Measurements from ENCODE around the gene SYNJ1. TPM values are rescaled to one million over a fixed set of nuclear protein-coding genes. Genes with fewer than 3 reads are reported as not detected.
A peak's percentile ranks its signal among the peaks of the same experiment; 100 is the strongest.

The SYNJ1 gene
- total and polyA plus RNA-seq, 2 of the 13 experiments (the other 11 are each of a cell fraction or from before 2014, with no cell fraction given) = 2.0 to 2.7 TPM

DNA sequence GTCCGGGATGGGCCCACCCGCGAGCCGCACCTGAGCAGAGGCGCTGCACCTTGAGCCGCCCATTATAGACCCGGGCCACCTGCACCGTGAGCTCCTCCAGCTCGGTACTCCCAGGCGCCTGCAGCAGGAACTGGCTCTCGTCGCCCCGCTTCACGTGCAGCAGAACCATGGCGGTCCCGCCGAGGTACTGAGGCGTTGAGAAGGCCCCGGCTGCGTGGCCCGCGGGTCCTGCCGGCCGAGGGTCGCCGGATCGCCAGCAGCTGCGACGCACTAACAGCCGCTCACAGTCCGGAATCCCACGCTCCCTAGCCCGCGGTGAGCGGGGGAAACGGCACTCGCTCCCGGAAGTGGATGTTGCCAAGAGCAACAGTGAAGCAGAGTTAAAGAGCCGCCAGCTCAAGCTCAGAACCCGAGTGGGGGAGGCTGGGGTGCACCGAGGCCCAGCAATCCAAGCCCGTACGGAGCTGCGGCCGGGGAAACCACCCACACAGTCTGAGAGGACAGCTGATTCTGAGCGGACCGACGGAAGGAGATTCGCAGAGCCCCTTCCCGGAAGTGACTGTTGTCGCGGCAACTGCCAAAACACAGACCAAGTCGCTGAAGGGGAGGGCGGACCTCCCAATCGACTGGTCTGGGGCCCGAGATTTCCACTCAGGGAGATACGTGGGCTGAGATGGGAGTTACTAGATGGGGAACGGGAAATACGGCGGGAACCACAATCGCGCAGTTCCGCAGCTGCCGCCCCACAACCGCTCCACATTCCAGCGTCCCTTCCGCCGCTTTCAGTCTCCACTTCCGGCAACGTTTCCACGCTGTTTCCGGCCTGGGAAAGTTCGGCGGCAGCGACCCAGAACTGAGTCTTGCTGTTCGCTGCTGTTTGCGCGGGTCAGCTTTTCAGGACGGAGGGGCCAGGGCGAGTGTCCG lies 115.5 kb downstream of the SYNJ1 start, which contains the start of gene CFAP298 (continued):
- TF ChIP-seq, protein P1, sequence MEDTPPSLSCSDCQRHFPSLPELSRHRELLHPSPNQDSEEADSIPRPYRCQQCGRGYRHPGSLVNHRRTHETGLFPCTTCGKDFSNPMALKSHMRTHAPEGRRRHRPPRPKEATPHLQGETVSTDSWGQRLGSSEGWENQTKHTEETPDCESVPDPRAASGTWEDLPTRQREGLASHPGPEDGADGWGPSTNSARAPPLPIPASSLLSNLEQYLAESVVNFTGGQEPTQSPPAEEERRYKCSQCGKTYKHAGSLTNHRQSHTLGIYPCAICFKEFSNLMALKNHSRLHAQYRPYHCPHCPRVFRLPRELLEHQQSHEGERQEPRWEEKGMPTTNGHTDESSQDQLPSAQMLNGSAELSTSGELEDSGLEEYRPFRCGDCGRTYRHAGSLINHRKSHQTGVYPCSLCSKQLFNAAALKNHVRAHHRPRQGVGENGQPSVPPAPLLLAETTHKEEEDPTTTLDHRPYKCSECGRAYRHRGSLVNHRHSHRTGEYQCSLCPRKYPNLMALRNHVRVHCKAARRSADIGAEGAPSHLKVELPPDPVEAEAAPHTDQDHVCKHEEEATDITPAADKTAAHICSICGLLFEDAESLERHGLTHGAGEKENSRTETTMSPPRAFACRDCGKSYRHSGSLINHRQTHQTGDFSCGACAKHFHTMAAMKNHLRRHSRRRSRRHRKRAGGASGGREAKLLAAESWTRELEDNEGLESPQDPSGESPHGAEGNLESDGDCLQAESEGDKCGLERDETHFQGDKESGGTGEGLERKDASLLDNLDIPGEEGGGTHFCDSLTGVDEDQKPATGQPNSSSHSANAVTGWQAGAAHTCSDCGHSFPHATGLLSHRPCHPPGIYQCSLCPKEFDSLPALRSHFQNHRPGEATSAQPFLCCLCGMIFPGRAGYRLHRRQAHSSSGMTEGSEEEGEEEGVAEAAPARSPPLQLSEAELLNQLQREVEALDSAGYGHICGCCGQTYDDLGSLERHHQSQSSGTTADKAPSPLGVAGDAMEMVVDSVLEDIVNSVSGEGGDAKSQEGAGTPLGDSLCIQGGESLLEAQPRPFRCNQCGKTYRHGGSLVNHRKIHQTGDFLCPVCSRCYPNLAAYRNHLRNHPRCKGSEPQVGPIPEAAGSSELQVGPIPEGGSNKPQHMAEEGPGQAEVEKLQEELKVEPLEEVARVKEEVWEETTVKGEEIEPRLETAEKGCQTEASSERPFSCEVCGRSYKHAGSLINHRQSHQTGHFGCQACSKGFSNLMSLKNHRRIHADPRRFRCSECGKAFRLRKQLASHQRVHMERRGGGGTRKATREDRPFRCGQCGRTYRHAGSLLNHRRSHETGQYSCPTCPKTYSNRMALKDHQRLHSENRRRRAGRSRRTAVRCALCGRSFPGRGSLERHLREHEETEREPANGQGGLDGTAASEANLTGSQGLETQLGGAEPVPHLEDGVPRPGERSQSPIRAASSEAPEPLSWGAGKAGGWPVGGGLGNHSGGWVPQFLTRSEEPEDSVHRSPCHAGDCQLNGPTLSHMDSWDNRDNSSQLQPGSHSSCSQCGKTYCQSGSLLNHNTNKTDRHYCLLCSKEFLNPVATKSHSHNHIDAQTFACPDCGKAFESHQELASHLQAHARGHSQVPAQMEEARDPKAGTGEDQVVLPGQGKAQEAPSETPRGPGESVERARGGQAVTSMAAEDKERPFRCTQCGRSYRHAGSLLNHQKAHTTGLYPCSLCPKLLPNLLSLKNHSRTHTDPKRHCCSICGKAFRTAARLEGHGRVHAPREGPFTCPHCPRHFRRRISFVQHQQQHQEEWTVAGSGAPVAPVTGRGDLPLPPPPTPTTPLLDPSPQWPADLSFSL (CRISPR knock-in tag; IDR thresholded peaks at IDR 0.05) = no peak
- peak; percentile 91 for TF ChIP-seq KDM2A (CRISPR knock-in tag; IDR thresholded peaks at IDR 0.05; ENCODE audit: borderline replicate concordance, low read depth)
- TF ChIP-seq ZNF614 (CRISPR knock-in tag; IDR thresholded peaks at IDR 0.05; ENCODE audit: borderline replicate concordance) = 0 out of 2 replicates have a peak, but pooled peaks have one; percentile 19
- TF ChIP-seq, protein P2, sequence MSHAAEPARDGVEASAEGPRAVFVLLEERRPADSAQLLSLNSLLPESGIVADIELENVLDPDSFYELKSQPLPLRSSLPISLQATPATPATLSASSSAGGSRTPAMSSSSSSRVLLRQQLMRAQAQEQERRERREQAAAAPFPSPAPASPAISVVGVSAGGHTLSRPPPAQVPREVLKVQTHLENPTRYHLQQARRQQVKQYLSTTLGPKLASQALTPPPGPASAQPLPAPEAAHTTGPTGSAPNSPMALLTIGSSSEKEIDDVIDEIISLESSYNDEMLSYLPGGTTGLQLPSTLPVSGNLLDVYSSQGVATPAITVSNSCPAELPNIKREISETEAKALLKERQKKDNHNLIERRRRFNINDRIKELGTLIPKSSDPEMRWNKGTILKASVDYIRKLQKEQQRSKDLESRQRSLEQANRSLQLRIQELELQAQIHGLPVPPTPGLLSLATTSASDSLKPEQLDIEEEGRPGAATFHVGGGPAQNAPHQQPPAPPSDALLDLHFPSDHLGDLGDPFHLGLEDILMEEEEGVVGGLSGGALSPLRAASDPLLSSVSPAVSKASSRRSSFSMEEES (CRISPR knock-in tag; IDR thresholded peaks at IDR 0.05) = no peak
- TF ChIP-seq ZNF563 (CRISPR knock-in tag; IDR thresholded peaks at IDR 0.05) = peak; percentile 86; the same call in 1 of the 2 replicates
- TF ChIP-seq ZNF234 (CRISPR knock-in tag; conservative IDR thresholded peaks at IDR 0.05) = no peak
- TF ChIP-seq, protein P3, sequence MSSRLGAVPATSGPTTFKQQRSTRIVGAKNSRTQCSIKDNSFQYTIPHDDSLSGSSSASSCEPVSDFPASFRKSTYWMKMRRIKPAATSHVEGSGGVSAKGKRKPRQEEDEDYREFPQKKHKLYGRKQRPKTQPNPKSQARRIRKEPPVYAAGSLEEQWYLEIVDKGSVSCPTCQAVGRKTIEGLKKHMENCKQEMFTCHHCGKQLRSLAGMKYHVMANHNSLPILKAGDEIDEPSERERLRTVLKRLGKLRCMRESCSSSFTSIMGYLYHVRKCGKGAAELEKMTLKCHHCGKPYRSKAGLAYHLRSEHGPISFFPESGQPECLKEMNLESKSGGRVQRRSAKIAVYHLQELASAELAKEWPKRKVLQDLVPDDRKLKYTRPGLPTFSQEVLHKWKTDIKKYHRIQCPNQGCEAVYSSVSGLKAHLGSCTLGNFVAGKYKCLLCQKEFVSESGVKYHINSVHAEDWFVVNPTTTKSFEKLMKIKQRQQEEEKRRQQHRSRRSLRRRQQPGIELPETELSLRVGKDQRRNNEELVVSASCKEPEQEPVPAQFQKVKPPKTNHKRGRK (CRISPR knock-in tag; IDR thresholded peaks at IDR 0.05) = no peak
- no peak for TF ChIP-seq ZNF431 (CRISPR knock-in tag; IDR thresholded peaks at IDR 0.05; ENCODE audit: borderline replicate concordance, low read depth)
- TF ChIP-seq, protein P4, sequence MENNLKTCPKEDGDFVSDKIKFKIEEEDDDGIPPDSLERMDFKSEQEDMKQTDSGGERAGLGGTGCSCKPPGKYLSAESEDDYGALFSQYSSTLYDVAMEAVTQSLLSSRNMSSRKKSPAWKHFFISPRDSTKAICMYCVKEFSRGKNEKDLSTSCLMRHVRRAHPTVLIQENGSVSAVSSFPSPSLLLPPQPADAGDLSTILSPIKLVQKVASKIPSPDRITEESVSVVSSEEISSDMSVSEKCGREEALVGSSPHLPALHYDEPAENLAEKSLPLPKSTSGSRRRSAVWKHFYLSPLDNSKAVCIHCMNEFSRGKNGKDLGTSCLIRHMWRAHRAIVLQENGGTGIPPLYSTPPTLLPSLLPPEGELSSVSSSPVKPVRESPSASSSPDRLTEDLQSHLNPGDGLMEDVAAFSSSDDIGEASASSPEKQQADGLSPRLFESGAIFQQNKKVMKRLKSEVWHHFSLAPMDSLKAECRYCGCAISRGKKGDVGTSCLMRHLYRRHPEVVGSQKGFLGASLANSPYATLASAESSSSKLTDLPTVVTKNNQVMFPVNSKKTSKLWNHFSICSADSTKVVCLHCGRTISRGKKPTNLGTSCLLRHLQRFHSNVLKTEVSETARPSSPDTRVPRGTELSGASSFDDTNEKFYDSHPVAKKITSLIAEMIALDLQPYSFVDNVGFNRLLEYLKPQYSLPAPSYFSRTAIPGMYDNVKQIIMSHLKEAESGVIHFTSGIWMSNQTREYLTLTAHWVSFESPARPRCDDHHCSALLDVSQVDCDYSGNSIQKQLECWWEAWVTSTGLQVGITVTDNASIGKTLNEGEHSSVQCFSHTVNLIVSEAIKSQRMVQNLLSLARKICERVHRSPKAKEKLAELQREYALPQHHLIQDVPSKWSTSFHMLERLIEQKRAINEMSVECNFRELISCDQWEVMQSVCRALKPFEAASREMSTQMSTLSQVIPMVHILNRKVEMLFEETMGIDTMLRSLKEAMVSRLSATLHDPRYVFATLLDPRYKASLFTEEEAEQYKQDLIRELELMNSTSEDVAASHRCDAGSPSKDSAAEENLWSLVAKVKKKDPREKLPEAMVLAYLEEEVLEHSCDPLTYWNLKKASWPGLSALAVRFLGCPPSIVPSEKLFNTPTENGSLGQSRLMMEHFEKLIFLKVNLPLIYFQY (CRISPR knock-in tag; IDR thresholded peaks at IDR 0.05; ENCODE audit: borderline replicate concordance) = peak; percentile 63; the same call in 1 of the 2 replicates
- TF ChIP-seq, protein P5, sequence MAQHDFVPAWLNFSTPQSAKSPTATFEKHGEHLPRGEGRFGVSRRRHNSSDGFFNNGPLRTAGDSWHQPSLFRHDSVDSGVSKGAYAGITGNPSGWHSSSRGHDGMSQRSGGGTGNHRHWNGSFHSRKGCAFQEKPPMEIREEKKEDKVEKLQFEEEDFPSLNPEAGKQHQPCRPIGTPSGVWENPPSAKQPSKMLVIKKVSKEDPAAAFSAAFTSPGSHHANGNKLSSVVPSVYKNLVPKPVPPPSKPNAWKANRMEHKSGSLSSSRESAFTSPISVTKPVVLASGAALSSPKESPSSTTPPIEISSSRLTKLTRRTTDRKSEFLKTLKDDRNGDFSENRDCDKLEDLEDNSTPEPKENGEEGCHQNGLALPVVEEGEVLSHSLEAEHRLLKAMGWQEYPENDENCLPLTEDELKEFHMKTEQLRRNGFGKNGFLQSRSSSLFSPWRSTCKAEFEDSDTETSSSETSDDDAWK (CRISPR knock-in tag; IDR thresholded peaks at IDR 0.05) = no peak
- no peak for TF ChIP-seq KLF13 (CRISPR knock-in tag; IDR thresholded peaks at IDR 0.05)
